ENCODE measurements around the gene SLC25A51. TPM values are rescaled to one million over a fixed set of nuclear protein-coding genes. Genes with fewer than 3 reads are reported as not detected.

Gene SLC25A51
- total and polyA plus RNA-seq, 2 experiments from 2014 or later, result 5.3 to 22.0 TPM

- TF ChIP-seq ZNF462 (CRISPR knock-in tag; IDR thresholded peaks at IDR 0.05) (no peak), EZH2phosphoT487 (IDR thresholded peaks at IDR 0.05; ENCODE audit: unreplicated experiment) (no peak), EZH2 (IDR thresholded peaks at IDR 0.05; ENCODE audit: low read depth, unreplicated experiment) (no peak), ETS1 (IDR thresholded peaks at IDR 0.05) (no peak), REST (IDR thresholded peaks at IDR 0.05; ENCODE audit: unreplicated experiment) (no peak), CREB1 (CRISPR knock-in tag; IDR thresholded peaks at IDR 0.05; ENCODE audit: low read depth) (no peak), NANOG (IDR thresholded peaks at IDR 0.05; ENCODE audit: borderline replicate concordance) (no peak)
Measured at GRCh38 chr9:37915911-37916470, 12.1 kb upstream of the SLC25A51 start (continued).

Measured in GM23338 (cell line).